ENCODE results near the gene WRAP73.

Gene WRAP73

DNA sequence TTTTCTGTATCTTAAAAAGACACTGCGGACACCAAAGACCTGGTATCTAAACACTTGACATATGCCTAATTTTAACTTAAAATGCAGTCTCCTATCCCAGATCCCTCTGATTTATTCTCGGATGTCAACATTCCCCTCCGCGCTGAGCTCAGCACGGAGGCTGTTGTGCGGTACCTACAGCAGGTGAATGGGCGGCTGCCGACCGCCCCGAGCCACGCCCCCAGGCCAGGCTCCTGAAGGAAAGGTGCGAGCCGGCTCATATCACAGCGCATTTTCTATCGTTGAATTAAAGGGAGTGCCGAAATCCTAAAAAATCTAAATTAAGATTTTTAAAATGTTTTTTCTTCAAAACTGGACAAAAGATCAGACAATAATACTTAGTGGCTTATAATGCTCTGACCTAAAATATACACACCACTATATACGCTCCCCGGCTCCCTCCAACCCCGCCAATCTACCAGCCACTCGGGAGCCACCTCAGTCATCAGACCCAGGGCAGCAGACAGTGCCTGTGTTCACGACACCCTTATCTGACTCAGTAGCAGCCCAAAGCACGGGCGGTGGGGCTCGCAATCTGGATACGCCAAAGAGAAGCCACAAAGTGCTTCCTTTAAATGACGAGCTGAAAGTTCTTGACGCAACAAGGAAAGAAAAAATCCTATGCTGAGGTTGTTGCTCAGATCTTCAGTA, 4.1 kb downstream of the WRAP73 start:
- no peak for DNase-seq

DNA sequence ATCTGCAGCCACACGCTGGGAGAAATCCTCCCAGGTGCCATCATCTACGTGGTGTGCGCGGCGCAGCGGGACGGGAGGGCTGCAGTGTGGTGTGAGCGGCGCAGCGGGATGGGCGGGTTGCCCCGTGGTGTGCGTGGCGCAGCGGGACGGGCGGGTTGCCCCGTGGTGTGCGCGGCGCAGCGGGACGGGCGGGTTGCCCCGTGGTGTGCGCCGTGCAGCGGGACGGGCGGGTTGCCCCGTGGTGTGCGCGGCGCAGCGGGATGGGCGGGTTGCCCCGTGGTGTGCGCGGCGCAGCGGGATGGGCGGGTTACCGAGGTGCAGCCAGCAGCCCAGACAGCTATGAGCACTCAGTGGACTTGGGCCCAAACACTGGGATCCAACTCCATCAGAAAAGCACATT, 4.7 kb downstream of the WRAP73 start:
- no peak for DNase-seq

DNA sequence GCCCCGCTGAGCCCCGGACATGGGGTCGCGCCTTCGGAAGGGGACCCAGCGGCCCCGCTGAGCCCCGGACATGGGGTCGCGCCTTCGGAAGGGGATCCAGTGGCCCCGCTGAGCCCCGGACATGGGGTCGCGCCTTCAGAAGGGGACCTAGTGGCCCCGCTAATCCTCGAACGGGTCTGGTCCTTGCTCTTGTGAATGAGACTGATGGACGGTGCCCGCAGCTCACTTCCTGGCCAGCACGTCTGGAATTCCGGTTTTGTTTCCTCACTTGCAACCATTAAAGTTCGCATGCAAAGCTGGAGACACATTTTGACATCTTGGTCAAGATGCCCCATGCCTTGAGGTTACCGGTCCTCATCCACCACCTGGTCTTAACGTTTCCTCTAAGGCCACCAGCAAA, 5.6 kb downstream of the WRAP73 start:
- no peak for DNase-seq

DNA sequence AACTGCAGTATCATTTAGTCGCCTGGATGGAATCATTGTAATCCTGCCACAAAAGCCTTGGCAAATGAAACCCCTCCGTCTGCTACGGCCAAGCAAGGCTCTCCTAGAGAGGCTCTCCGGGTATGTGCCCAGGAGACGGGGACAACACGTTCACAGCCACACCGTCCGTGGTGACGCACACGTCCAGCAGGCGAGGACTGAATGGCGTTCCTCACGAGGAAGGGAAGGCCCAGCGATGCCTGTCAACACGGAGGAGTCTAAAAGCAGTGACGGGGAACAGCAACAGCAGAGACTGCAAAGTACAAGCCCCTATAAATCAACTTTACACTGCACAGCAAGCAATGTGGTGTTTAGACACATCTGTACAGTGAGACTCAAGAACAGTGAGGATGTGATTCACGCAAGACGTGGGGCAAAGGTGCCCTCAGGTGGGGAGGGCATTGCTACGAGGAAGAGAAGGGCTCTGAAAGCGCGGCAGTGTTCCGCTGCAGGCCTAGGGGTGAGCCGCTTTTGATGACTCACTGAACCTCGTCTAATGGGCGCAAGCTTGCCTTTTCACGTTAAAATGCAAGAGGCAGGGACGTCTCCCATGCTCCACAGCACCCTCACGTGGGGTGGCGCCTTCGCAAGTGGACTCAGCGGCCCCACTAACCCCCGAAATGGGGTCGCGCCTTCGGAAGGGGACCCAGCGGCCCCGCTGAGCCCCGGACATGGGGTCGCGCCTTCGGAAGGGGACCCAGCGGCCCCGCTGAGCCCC, 6.8 kb downstream of the WRAP73 start:
- DNase-seq = no peak

DNA sequence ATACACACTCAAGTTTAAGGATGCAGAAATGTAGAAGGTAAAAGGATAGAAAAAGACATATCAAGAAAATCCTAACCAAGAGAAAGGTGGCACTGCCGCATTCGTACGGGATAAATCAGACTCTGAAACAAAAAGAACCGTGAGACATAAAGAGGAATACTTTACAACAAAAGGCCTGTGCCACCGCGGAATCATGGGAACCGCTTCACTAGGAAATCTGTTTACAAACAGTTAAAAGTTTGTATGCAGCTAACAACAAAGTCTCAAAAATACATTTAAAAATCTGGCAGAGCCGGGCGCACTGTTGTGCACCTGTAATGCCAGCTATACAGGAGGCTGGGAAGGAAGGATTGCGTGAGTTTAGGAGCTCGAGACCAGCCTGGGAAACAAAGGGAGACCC, 8.1 kb downstream of the WRAP73 start:
- DNase-seq = no peak

DNA sequence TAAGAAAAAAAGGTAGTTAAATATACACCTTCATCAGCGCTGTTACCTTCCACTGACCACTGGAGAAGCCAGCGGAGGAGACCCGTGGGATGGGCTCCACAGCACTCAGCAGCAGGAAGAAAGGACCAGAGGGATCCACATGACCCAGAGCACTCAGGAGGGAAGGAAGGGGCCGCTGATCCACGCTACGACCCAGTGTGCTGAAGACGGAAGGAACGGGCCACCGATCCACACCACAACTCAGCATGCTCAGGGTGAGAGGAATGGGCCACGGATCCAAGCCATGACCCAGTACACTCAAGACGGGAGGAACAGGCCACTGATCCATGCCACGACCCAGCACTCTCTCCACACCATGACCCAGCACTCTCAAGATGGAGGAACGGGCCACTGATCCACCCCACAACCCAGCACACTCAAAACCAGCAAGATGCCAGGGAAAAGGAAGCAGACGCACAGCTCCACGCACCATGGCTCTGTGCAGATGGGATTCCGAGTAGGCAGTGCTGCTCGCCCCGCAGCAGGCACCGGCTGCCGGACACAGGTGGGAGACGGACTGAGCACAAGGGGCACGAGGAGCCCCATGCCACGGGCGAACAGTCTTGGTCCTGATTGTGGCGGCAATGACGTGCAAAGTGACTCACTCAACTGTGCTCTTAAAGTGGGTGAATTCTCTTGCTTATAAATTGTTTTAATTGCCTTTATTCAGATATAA, 8.7 kb downstream of the WRAP73 start:
- no peak for DNase-seq

DNA sequence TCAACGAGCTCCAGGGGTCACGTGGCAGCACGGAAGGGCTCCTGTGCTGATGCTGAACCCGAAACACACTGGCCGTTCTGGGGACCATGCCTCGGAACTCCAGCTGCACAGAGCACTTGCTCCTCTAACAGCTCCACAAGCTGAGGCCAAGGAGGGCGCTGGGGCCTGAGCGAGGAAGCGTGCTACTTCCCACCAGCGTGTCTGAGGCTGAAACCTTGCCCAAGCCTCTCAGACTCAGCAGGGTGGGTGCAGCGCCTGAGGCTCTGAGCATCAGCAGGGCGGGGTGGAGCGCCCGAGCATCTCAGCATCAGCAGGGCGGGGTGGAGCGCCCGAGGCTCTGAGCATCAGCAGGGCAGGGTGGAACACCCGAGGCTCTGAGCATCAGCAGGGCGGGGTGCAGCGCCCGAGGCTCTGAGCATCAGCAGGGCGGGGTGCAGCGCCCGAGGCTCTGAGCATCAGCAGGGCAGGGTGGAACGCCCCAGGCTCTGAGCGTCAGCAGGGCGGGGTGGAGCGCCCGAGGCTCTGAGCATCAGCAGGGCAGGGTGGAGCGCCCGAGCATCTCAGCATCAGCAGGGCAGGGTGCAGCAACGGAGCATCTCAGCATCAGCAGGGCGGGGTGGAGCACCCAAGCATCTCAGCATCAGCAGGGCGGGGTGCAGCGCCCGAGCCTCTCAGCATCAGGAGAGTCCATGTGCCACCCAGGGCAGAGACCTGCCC, 9.6 kb downstream of the WRAP73 start:
- no peak for DNase-seq

DNA sequence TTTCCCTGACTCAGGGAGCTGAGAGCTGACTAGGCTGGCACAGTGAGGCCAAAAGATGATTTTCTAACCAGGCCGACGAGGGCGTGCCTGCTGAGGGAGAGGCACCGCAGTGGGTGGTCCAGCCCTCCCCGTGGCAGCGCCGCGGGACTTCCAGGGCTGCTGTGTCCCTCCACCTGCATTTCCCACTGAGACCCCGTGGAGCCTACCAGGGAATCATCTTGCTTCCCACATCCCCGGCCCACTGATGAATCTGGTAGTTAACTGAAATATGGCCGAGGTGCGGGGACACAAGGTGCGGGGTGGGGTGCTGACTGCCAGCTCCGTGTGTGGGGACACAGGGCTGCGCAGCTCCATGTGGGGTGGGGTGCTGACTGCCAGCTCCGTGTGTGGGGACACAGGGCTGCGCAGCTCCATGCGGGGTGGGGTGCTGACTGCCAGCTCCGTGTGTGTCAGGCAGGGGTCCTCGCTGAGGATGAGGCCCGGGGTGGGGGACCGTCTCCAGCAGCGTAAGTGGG, 10.4 kb downstream of the WRAP73 start:
- no peak for DNase-seq

DNA sequence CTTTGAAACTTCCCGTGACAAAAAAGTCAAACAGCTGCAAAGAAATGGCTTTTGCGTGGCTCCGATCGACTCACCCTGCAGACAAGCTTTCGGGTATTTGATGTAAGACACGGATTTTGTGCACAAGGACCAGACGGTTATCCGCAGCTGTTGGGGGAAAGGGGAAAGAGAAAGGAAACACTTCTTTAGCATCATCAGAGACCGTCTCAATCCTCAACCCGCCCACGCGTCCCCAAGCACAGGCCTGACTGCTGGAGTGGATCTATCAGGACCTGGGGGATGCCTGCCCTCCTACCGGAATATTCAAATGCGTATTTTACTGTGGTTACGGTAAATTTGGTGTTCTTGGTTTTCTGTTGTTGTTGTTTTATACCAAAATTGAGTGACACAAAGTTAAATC, 11.2 kb downstream of the WRAP73 start:
- no peak for DNase-seq

DNA sequence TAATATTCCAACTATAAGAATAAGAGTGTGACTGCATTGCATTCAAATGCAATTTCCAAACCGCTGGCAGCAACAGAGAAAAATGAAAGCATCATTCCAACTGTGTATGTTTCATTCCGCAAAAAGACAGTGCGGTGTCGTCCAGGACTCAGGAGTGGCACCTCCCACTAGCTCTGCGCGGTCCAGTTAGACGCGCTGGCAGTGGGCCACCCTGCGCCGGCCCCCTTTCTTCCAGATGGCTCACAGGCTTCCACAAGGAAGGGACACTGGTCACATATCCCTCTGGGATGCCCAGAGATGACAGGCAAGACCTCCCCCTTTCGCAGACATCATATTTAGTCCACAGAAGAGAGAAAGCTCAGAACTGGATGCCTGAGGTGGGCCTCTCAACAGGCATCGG, 11.9 kb downstream of the WRAP73 start:
- DNase-seq = no peak

DNA sequence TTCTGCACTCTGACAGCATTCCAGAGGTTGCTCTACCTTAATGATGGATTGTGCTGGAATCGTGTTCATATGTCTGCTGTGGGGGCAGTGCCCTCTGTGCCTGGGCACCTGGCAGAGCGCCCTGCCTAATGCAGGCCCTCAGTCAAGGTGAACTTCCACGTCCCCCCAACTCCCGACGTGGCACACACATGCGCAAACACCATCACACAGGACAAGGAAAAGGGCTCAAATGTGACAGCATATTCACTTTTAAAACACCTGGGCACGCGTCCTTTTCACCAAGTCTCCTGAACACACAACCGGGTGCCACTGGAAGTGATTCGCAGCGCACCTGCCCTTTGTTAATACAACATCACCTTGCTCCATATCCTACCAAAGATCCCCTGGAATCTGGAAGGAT, 13.4 kb downstream of the WRAP73 start:
- DNase-seq = no peak

DNA sequence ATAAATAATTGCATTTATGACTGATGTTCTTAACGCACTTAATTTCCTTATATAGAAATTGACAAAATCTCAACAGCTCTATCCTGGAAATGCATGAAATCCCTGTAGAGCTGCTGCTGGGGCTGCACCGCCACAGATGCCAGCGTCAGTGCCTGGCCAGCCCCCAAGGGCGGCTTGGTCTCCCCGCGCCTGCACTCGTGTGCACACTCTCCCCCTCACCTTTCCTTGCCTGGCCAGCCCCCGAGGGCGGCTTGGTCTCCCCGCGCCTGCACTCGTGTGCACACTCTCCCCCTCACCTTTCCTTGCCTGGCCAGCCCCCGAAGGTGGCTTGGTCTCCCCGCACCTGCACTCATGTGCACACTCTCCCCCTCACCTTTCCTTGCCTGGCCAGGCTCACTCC, 13.8 kb downstream of the WRAP73 start:
- no peak for DNase-seq

DNA sequence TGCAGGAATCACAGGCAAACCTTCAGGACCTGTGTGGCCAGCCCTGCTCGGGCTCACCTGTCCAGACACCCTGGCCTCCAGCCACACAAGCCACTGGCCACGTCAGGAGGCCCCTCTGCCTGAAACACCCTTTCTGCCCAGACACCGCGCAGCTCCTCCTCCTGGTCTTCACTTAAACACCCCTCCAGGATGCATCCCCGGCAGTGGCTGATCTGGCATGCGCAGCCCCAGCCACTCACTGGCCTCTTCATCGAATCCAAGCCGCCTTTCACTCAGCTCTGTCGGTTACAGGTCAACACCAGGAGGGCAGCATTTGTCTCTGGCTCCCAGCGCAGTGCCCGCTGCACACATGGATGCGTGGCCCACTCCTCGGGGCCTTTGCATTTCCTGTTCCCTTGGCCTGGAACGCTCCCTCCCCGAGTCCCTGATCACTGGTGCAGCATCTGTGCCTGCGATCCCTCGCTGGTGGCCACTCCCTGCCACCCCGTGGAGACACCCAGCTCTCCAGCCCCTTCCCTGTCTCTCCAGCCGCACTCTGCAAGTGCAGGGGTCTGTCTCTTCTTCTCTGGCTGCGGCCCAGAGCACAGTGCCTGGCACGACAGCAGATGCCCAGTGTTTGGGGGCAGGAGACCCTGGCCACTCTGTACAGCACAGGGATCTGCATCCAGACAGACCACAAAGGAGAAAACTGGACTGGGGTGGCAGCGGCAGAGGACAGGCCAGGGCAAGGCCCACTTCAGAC, 15.7 kb downstream of the WRAP73 start:
- no peak for DNase-seq

DNA sequence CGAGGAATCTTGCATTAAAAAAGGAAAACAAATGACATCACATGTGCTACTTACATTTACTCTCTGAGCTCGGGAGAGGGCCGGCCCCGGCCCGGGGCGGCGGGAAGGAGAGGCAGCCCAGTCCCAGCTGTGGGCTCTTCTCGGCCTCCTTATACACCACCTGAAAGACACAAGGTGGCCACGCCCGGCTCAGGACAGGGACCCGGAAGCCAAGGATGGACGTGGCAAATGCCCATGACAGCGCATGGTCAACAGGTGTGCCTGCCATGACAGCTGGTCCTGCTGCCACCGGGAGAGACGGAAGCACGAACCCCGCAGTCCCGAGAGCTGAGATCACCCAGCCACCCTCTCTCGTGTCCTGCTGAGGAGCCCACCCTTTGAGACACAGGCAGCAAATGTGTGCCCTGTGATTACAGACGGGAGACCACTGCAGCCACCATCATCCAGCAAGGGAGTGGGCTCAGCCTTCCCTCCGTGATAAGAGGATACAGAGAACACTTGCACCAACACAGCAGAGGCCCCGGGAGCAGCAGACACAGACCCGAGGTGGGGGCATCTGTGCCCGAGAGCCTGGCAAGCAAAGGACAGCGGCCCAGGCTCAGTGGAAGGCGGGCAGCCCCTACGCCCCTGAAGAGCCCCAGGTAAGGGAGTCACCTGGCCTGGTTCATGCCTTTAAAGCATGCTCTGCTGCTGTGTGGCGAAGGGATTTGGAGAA, 16.4 kb downstream of the WRAP73 start:
- DNase-seq = no peak

DNA sequence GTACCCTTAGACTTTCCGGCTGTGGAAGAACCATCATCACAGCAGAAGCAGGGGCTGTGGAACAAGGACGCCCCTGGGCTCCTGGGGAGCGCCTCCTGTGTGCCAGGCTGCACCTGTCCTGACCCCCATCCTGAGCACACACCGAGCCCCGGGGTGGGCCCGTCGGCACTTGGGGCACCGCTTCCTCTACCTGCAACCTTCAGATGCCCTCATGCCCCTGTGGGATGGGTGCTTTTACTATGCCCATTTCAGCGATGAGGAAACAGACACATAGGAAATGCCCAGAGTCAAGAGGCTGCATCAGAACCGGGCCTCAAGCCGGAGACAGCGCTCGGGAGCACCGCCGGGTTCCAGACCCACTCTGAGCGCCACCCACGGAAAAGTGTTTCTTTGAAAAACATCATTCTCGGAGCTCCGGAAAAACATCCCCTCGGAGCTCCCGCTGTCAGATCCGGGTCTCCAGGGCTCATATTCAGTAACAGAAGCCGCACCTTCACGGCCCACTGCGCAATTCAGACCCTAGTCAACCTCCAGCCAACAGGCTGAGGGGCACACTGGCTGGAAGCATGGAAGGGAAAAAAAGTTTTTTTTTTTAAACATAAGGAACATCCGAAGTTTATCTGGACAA, 17.1 kb downstream of the WRAP73 start:
- DNase-seq = no peak

DNA sequence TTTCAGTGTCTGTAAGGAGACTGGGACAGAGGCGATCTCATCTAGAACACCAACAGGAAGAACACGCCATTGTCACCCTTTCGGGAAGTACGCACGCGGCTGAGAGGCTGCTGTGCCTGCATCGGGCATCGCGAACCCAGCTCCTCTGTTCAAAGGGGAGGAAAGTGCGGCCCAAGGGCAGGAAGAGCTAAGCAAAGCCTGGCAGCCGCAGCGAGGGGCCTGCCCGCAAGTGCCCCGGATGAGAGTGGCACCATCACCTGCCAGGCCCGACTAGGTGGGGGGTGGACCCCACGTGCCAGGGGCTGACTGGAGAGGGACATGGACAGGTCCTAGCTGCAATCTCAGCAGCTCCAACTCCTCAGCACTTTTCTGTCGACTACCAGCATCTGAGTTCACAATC, 17.6 kb downstream of the WRAP73 start:
- no peak for DNase-seq

DNA sequence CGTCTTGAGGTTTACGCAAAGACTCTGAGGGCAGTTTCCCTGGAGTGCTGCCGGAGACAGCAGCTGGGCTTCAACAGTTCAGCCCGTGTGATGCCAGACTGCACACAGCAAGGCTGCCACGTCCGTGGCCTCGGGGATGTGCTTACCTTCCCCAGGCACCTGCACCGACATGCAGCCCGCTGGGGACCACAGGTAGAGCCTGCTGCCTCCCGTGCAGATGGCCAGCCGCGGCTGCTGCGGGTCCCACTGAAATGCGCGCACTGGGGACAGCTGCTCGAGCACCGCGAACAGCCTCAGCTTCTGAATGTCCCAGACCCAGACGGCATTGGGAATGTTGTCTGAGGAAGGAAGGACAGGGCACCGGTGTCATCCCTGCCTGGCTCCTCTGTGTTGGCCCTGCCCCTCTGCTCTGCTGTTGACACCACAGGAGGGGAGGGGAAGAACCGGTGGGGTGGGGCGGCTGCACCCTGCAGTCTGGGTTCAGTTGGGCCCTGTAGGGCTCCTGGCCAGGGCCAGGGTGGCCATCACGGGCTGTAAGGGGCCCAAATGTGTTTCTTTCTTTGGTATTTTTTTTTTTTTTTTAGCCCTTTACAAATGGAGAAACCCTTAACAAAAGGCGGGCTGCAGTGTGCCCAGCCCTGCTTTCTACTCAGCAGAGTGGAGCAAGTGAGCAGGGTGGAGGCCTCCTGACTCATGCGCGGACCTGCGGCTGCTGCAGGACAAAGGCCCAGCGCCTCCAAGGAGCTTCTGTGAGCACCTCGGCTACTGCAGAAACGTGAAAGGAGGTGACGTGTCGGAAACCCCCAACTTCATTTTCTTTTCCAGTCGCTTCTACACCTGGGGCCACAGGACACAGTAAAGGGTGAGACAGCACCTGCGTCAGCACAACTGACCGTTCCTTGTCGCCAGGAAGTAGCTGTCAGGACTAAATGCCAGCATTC, 18.3 kb downstream of the WRAP73 start:
- no peak for DNase-seq

DNA sequence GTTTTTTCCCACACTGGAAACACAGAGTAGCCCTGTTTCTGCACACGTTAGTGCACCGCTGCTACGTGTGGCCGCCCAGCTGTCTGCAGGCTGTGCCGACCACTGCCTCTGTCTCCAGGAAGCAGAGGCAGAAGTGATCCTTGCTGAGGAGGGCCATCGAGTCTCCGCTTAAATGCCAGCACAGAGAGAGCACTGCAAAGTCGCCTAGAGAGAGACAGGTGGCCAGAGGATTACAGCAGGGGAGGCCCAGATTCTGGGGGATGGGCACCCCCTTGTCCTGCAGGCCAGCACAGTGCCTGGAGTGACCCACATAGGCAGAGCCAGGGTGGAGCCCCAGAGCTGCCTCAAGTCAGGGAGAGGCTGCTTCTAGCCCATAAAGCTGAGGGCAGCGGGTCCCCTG, 19.0 kb downstream of the WRAP73 start:
- no peak for DNase-seq

DNA sequence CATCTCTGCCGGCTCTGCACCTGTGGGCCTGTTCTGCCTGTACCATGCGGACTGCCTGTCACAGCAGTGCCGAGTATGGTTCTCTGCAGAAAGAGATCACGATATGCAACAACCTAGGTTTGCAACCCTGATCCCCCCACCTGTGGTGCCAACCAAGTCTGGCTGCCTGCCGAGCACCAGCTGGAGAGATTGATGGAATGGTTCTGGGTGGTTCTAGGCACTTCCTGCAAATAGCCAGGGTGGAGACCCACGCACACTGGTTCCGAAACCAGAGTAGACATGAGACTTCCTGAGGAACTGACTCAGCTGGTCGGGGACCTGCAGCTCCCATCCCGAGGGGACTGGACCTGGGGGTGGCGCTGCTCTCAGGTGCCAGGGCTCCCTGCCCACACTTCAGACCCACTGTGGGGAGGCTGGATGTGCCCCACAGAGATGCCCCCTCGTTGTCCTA, 19.7 kb downstream of the WRAP73 start:
- DNase-seq = no peak

DNA sequence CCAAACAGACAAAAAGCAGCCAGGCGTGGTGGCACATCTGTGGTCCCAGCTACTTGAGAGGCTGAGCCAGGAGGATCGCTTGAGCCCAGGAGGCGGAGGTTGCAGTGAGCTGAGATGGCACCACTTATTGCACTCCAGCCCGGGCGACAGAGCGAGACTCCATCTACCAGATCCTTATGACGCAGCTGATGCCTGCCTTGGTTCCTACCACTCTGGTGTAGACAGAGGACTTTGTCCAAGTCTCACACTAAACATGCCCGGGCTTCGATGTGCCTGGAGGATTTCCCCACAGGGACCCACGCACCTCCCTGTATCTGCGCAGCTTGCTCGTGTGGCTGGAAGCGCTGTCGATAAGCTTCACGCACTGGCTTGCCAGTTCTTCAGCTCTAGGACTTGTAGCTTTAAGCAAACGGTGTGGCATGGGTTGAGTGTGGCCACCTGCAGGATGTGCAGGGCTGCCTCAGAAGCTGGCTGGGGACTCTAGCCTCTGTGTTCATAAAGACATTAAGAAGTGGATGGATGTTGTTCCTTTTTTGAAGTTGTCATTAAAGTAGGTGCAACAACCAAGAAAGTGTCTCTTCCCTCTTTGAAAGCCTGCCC, 20.2 kb downstream of the WRAP73 start:
- no peak for DNase-seq

All from stimulated activated CD4-positive, alpha-beta T cell treated with anti-CD3 and anti-CD28 coated beads, Interleukin-12 subunit alpha, Interleukin-12 subunit beta, amount 100 ng/mL, for 4 hours (primary cell).